Stimulated activated CD4-positive, alpha-beta T cell treated with anti-CD3 and anti-CD28 coated beads, Interleukin-12 subunit alpha, Interleukin-12 subunit beta, amount 100 ng/mL, for 4 hours (primary cell): ENCODE data around the gene PGM1.

Experiments used
- DNase-seq: peaks from one replicate; pipeline ENCODE4 v3.0.0-alpha.2; 2020

The PGM1 gene

GRCh38 chr1:63705078-63705477 lies 111.9 kb downstream of the PGM1 start:
- DNase-seq, result no peak

- no peak for DNase-seq
Observed at GRCh38 chr1:63709267-63709828, 116.1 kb downstream of the PGM1 start.
